Panc1 (cell line): ENCODE measurements around the gene ARHGAP4.

ENCODE experiments used
- CTCF ChIP-seq: fragments of 450-650 bp; IDR thresholded peaks from 2 replicates; pipeline ENCODE4 v1.5.1; 2017; ENCODE audit warnings: mild to moderate bottlenecking
- POLR2AphosphoS5 ChIP-seq: IDR thresholded peaks from 2 replicates; pipeline ENCODE4 v1.6.1; 2012; ENCODE audit warnings: mild to moderate bottlenecking, low read depth, low read length, moderate library complexity

GRCh38 chrX:153878345-153878744 lies 47.7 kb downstream of the ARHGAP4 start:
- TF ChIP-seq CTCF (no peak), POLR2AphosphoS5 (no peak)
